ENCODE data around the gene MTUS2. TPM values are rescaled to one million over a fixed set of nuclear protein-coding genes. Genes with fewer than 3 reads are reported as not detected.
"Not testable (repeated sequence)": the region's sequence is repeated elsewhere in the genome, so short reads cannot be mapped to it uniquely, and the experiment has no call there.

Gene MTUS2
- total RNA-seq, 1 donor from 2014 or later: 0.90 TPM

- H3K9me3 Mint-ChIP-seq (ENCODE audit: unreplicated experiment): no peaks in the 10 kb centered on the region
- H3K4me3 Mint-ChIP-seq (ENCODE audit: unreplicated experiment): no peak overlapping the region
- peaks cover 4% of the 10 kb centered on the region for H3K36me3 Mint-ChIP-seq (ENCODE audit: low read depth, unreplicated experiment)
- H3K4me1 Mint-ChIP-seq (ENCODE audit: unreplicated experiment): no peaks in the 10 kb centered on the region
- no peak for TF ChIP-seq CTCF (IDR thresholded peaks at IDR 0.05; ENCODE audit: unreplicated experiment)
- no peak for DNase-seq (ENCODE audit: low spot score)
- no peak overlapping the region for H3K27ac Mint-ChIP-seq (ENCODE audit: unreplicated experiment)
- H3K27me3 Mint-ChIP-seq (ENCODE audit: unreplicated experiment): peaks cover 6% of the 10 kb centered on the region
Observed at GRCh38 chr13:29324601-29325000, 504.5 kb downstream of the MTUS2 start.

- H3K9me3 Mint-ChIP-seq (ENCODE audit: unreplicated experiment): peaks cover 9% of the 10 kb centered on the region
Observed at GRCh38 chr13:29328501-29328900, 508.4 kb downstream of the MTUS2 start.

GRCh38 chr13:29336356-29336755 is 516.2 kb downstream of the MTUS2 start:
- Mint-ChIP-seq H3K9me3 (ENCODE audit: unreplicated experiment) (peaks cover 10% of the 10 kb centered on the region), H3K27me3 (ENCODE audit: unreplicated experiment) (no peaks in the 10 kb centered on the region), H3K4me1 (ENCODE audit: unreplicated experiment) (no peaks in the 10 kb centered on the region), H3K4me3 (ENCODE audit: unreplicated experiment) (no peak overlapping the region), H3K27ac (ENCODE audit: unreplicated experiment) (no peak overlapping the region), H3K36me3 (ENCODE audit: low read depth, unreplicated experiment) (peaks cover 4% of the 10 kb centered on the region)
- no peak for DNase-seq (ENCODE audit: low spot score)
- TF ChIP-seq CTCF (IDR thresholded peaks at IDR 0.05; ENCODE audit: unreplicated experiment): no peak

More at GRCh38 chr13:29328501-29328900, 508.4 kb downstream of the MTUS2 start:
- Mint-ChIP-seq H3K4me3 (ENCODE audit: unreplicated experiment) (no peak overlapping the region), H3K27ac (ENCODE audit: unreplicated experiment) (no peak overlapping the region), H3K36me3 (ENCODE audit: low read depth, unreplicated experiment) (no peaks in the 10 kb centered on the region), H3K4me1 (ENCODE audit: unreplicated experiment) (no peaks in the 10 kb centered on the region), H3K27me3 (ENCODE audit: unreplicated experiment) (peaks cover 3% of the 10 kb centered on the region)
- no peak for DNase-seq (ENCODE audit: low spot score)
- TF ChIP-seq CTCF (IDR thresholded peaks at IDR 0.05; ENCODE audit: unreplicated experiment): no peak

DNA sequence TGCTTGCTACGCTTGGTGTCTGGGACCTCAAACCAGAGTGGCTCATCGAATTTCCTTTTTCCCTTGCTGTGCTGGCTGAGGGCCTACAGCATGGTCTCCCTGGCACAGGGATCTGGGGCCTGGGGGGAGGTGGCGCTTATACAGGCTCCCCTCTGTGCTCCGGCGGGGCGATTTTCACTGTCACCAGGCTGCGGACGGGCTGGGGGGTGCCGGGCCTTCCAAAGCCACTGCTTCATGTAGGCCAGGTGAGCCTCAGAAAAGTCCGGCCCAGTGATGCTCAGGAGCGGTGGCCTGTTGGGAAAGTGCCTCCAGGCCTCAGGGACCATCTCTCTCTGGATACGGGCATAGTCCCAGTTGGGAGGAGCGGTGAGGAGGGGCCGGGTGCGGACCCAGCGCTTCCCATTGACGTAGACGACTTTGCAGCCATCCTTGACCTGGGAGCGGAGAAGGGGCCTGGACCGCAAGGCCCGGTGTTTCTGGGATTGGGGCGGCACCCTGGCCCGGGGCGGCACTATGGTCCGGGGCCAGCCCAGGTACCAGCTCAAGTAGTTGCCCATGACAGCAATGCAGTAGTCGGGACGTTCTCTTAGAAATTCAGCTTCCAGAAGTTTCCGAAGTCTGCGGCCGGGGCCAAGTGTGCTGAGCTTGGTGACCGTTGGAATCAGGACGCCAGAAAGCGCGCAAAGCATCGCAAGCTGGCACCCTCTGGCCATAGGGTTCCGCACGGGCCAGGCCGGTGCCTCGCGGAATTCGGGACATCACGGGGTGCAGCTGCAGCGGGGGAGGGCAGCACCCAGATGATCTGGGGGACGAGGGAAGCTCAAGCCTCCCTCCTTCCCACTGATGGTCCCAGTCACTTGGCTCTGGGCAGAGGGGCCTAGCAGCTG is 519.5 kb downstream of the MTUS2 start:
- H3K36me3 Mint-ChIP-seq (ENCODE audit: low read depth, unreplicated experiment): peaks cover 4% of the 10 kb centered on the region
- no peak for DNase-seq (ENCODE audit: low spot score)
- no peak overlapping the region for H3K27ac Mint-ChIP-seq (ENCODE audit: unreplicated experiment)
- H3K27me3 Mint-ChIP-seq (ENCODE audit: unreplicated experiment): no peaks in the 10 kb centered on the region
- no peak overlapping the region for H3K4me3 Mint-ChIP-seq (ENCODE audit: unreplicated experiment)
- H3K4me1 Mint-ChIP-seq (ENCODE audit: unreplicated experiment): no peaks in the 10 kb centered on the region
- peaks cover 3% of the 10 kb centered on the region for H3K9me3 Mint-ChIP-seq (ENCODE audit: unreplicated experiment)
- TF ChIP-seq CTCF (IDR thresholded peaks at IDR 0.05; ENCODE audit: unreplicated experiment): no peak

- not testable (repeated sequence) for H3K4me3 Mint-ChIP-seq (ENCODE audit: unreplicated experiment); H3K27ac Mint-ChIP-seq (ENCODE audit: unreplicated experiment); H3K4me1 Mint-ChIP-seq (ENCODE audit: unreplicated experiment); DNase-seq (ENCODE audit: low spot score); H3K36me3 Mint-ChIP-seq (ENCODE audit: low read depth, unreplicated experiment); H3K27me3 Mint-ChIP-seq (ENCODE audit: unreplicated experiment); H3K9me3 Mint-ChIP-seq (ENCODE audit: unreplicated experiment)
Observed at GRCh38 chr13:29345860-29346582, 525.9 kb downstream of the MTUS2 start.
